Measurements from ENCODE around the gene PDXK.

Gene PDXK

DNA sequence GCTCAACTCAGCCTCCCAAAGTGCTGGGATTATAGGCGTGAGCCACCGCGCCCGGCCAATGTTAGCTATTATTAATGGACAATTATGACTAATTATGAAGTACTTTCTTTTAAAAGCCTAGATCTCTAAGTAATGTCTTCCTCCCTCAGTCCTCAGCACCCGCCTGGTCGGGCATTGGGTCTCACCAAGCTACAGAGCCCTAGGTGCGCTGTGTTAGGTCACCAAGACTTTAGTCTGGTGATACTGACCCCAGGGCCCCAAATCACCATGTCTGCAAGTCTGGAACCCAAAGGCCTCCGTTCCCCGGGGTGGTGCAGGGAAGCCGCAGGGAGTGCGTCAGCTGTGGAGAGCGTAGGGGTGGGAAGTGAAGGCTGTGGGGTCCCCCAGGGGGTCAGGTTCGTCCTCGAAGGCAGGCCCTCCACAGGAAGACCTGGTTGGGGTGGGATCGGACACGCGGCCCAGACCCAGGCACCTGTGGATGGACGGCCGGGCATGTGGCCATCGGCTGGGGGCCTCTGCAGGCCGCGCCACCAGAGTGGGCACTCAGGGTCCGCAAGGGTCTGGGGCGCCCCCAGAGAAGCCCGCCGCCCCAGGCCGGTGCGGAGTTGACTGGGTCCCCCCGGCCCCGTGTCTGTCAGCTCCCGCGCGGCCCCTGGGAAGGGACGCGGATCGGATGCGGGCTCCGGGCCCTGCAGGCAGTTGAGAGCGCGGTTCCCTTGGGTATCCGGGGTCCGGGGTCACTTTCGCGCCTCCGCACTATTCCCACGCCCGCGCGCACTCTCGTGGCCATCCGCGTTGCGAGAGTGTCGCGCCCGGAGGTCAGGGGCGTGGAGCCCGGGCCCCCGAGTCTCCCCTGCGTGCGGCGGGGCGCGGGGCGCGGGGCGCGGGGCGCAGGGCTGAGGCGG, 710 bp upstream of the PDXK start:
- Histone ChIP-seq H4K91ac (ENCODE audit: low read length) (peak overlapping the region; percentile 15), H3K4me1 (ENCODE audit: control insufficient read depth, insufficient read depth, low read depth, low read length) (peaks cover 36% of the 10 kb centered on the region), H2BK5ac (ENCODE audit: low read depth, low read length, poor library complexity, severe bottlenecking) (no peak overlapping the region), H2BK12ac (ENCODE audit: low read length in 2 of 2) (peak overlapping the region in 1 of 2 experiments; percentile 34), H3K23ac (ENCODE audit: low read length in 2 of 2) (peak overlapping the region in 1 of 2 experiments; percentile 50), H2AK5ac (ENCODE audit: low read length, severe bottlenecking) (peak overlapping the region; percentile 88), H2BK120ac (ENCODE audit: low read depth, low read length) (peak overlapping the region; percentile 76), H4K8ac (ENCODE audit: low read length) (peak overlapping the region; percentile 73), H3K79me1 (replicated peaks; ENCODE audit: low read length, poor library complexity, severe bottlenecking) (peaks cover 7% of the 10 kb centered on the region), H3K4me2 (ENCODE audit: low read length, poor library complexity, severe bottlenecking) (peak overlapping the region; percentile 89), H3K14ac (ENCODE audit: low read length in 2 of 2) (no peak overlapping the region), H3K9me3 (ENCODE audit: control insufficient read depth, low read length) (no peaks in the 10 kb centered on the region), H2BK15ac (ENCODE audit: low read depth, poor library complexity, severe bottlenecking) (peak overlapping the region; percentile 88), H3K18ac (ENCODE audit: low read depth in 1 of 2, low read length in 2 of 2) (peak overlapping the region; percentile 53 to 54), H3K27me3 (ENCODE audit: control insufficient read depth in 1 of 2, insufficient read depth in 1 of 2, low read length in 2 of 2) (no peaks in the 10 kb centered on the region), H3K4ac (ENCODE audit: low read depth in 1 of 2, low read length in 2 of 2) (peak overlapping the region in 1 of 2 experiments; percentile 30), H3K9ac (ENCODE audit: low read length) (peak overlapping the region; percentile 95), H3K27ac (ENCODE audit: low read length, poor library complexity, severe bottlenecking) (no peak overlapping the region), H2AFZ (ENCODE audit: low read depth, low read length) (peak overlapping the region; percentile 46), H3K4me3 (ENCODE audit: insufficient read depth in 1 of 2, low read depth in 1 of 2, low read length in 2 of 2) (peak overlapping the region; percentile 86 to 87), H3K36me3 (ENCODE audit: control insufficient read depth in 1 of 2, insufficient read depth in 2 of 2, low read depth in 1 of 2, low read length in 2 of 2) (peaks cover 0 to 13% of the 10 kb centered on the region in 2 experiments)
- 26% methylated on average over 55 of the region's 70 CpGs for WGBS
- no peak for DNase-seq

DNA sequence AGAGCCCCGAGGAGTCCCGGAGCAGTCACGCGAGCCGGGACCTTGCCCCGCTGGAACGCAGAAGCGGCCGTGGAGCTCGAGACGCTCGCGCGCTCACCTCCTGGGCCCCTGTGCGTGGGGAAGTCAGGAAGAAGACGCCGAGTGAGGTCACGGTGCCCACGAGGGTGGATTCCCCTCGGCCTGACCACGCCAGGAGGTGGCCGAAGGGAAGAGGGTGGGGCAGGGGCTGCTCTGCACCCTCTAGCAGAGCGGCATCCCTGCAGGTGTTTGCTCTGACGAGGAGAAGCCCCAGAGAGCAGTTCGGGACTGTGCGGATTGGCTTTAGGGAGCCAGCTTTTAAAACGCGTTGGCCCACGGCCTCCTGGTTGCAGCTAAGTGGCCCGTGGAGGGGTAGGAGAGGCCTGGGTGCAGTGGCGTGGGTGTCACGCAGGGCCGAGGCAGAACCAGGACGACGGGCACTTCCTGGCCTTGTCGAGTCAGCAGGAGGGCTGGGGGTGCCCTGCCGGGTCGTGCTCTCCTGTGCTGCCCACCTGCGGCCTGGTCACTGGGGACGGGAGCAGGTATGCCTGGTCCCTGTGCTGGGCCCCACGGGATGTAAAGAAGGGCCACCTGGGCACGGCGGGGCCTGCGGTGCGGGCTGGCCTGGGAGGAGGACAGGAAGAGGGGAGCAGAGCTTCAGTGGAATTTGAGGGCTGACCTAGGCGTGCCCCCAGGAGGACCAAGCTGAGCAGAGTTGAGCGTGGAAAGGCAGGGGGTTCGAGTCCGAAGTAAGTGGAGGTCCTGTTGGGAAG, 1.0 kb downstream of the PDXK start:
- Histone ChIP-seq H3K9ac (ENCODE audit: low read length) (peak overlapping the region; percentile 95), H3K4ac (ENCODE audit: low read depth in 1 of 2, low read length in 2 of 2) (peak overlapping the region; percentile 55 to 86), H2BK120ac (ENCODE audit: low read depth, low read length) (no peak overlapping the region), H2BK5ac (ENCODE audit: low read depth, low read length, poor library complexity, severe bottlenecking) (no peak overlapping the region), H3K36me3 (ENCODE audit: control insufficient read depth in 1 of 2, insufficient read depth in 2 of 2, low read depth in 1 of 2, low read length in 2 of 2) (peaks cover 12 to 26% of the 10 kb centered on the region in 2 experiments), H4K91ac (ENCODE audit: low read length) (peak overlapping the region; percentile 83), H3K79me1 (replicated peaks; ENCODE audit: low read length, poor library complexity, severe bottlenecking) (peaks cover 12% of the 10 kb centered on the region), H2AFZ (ENCODE audit: low read depth, low read length) (peak overlapping the region; percentile 72), H2BK12ac (ENCODE audit: low read length in 2 of 2) (peak overlapping the region in 1 of 2 experiments; percentile 73), H3K23ac (ENCODE audit: low read length in 2 of 2) (peak overlapping the region in 1 of 2 experiments; percentile 81), H3K4me3 (ENCODE audit: insufficient read depth in 1 of 2, low read depth in 1 of 2, low read length in 2 of 2) (peak overlapping the region; percentile 86 to 87), H2BK15ac (ENCODE audit: low read depth, poor library complexity, severe bottlenecking) (peak overlapping the region; percentile 84), H3K27ac (ENCODE audit: low read length, poor library complexity, severe bottlenecking) (no peak overlapping the region), H3K14ac (ENCODE audit: low read length in 2 of 2) (peak overlapping the region; percentile 59 to 97), H3K9me3 (ENCODE audit: control insufficient read depth, low read length) (no peaks in the 10 kb centered on the region), H3K4me1 (ENCODE audit: control insufficient read depth, insufficient read depth, low read depth, low read length) (peaks cover 37% of the 10 kb centered on the region), H3K18ac (ENCODE audit: low read depth in 1 of 2, low read length in 2 of 2) (peak overlapping the region; percentile 90 to 98), H4K8ac (ENCODE audit: low read length) (peak overlapping the region; percentile 76), H2AK5ac (ENCODE audit: low read length, severe bottlenecking) (peak overlapping the region; percentile 30), H3K4me2 (ENCODE audit: low read length, poor library complexity, severe bottlenecking) (peak overlapping the region; percentile 77), H3K27me3 (ENCODE audit: control insufficient read depth in 1 of 2, insufficient read depth in 1 of 2, low read length in 2 of 2) (no peaks in the 10 kb centered on the region)
- DNase-seq, result peak; percentile 31
- WGBS, result 16% methylated on average over 49 of the region's 49 CpGs

DNA sequence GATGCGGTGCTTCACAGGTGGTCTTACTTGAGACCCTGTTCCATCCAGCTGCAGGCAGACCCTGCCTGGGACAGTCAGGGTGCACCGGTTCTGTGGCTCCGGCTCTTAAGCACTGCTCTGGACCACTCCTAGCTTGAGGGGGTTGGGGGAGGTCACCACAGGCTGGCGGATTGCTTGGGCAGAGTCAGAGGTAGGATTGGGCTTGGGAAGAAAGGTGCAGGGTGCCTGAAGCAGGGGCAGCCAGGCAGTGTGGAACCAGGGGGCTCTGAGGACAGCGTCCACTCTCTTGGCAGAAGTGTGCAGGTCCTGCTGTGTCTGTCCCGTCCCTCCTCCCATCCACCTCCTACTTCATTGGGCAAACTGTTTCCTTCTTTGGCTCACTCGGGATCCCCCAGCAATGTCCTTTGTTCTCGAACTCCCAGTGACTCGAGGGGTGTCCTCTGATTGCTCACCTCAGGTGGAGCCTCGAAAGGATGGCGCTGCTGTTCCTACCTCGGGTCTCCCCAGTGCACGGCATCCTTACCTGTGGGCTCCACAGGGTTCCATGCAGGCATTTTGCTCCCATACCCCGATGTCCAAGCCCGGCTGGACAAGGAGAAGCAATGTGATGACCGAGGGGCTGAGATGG, 1.7 kb downstream of the PDXK start:
- peaks cover 12 to 26% of the 10 kb centered on the region in 2 experiments for H3K36me3 ChIP-seq (ENCODE audit: control insufficient read depth in 1 of 2, insufficient read depth in 2 of 2, low read depth in 1 of 2, low read length in 2 of 2)
- no peaks in the 10 kb centered on the region for H3K27me3 ChIP-seq (ENCODE audit: control insufficient read depth in 1 of 2, insufficient read depth in 1 of 2, low read length in 2 of 2)
- peak overlapping the region; percentile 86 to 87 for H3K4me3 ChIP-seq (ENCODE audit: insufficient read depth in 1 of 2, low read depth in 1 of 2, low read length in 2 of 2)
- H3K79me1 ChIP-seq (replicated peaks; ENCODE audit: low read length, poor library complexity, severe bottlenecking), result peaks cover 12% of the 10 kb centered on the region
- peak overlapping the region in 1 of 2 experiments; percentile 86 for H3K4ac ChIP-seq (ENCODE audit: low read depth in 1 of 2, low read length in 2 of 2)
- H3K18ac ChIP-seq (ENCODE audit: low read depth in 1 of 2, low read length in 2 of 2), result peak overlapping the region in 1 of 2 experiments; percentile 98
- H2BK120ac ChIP-seq (ENCODE audit: low read depth, low read length), result no peak overlapping the region
- H3K4me1 ChIP-seq (ENCODE audit: control insufficient read depth, insufficient read depth, low read depth, low read length), result peaks cover 38% of the 10 kb centered on the region
- H2AK5ac ChIP-seq (ENCODE audit: low read length, severe bottlenecking), result peak overlapping the region; percentile 30
- no peak overlapping the region for H2BK15ac ChIP-seq (ENCODE audit: low read depth, poor library complexity, severe bottlenecking)
- no peak for DNase-seq
- 93% methylated on average over 16 of the region's 16 CpGs for WGBS
- peak overlapping the region; percentile 77 for H3K4me2 ChIP-seq (ENCODE audit: low read length, poor library complexity, severe bottlenecking)
- peak overlapping the region in 1 of 2 experiments; percentile 81 for H3K23ac ChIP-seq (ENCODE audit: low read length in 2 of 2)
- no peak overlapping the region for H2AFZ ChIP-seq (ENCODE audit: low read depth, low read length)
- peak overlapping the region; percentile 95 for H3K9ac ChIP-seq (ENCODE audit: low read length)
- H4K91ac ChIP-seq (ENCODE audit: low read length), result peak overlapping the region; percentile 66
- no peaks in the 10 kb centered on the region for H3K9me3 ChIP-seq (ENCODE audit: control insufficient read depth, low read length)
- H3K27ac ChIP-seq (ENCODE audit: low read length, poor library complexity, severe bottlenecking), result no peak overlapping the region
- peak overlapping the region in 1 of 2 experiments; percentile 97 for H3K14ac ChIP-seq (ENCODE audit: low read length in 2 of 2)
- peak overlapping the region in 1 of 2 experiments; percentile 73 for H2BK12ac ChIP-seq (ENCODE audit: low read length in 2 of 2)
- H4K8ac ChIP-seq (ENCODE audit: low read length), result peak overlapping the region; percentile 76
- H2BK5ac ChIP-seq (ENCODE audit: low read depth, low read length, poor library complexity, severe bottlenecking), result no peak overlapping the region
